Smooth muscle cell (in vitro differentiated cells): Measurements from ENCODE around the gene BCL11B. TPM values are rescaled to one million over a fixed set of nuclear protein-coding genes. Genes with fewer than 3 reads are reported as not detected.

Source experiments
- DNase-seq: peaks from one replicate; lab custom pipeline; 2025; ENCODE audit not compliant: unreplicated experiment; lab: John Stamatoyannopoulos, UW
- H2AFZ ChIP-seq: fragments of 200-600 bp; sonication (generic); 2 replicates; pipeline ENCODE4 v1.6.0; 2016; ENCODE audit warnings: antibody characterized with exemption, low read depth, mild to moderate bottlenecking
- H3F3A ChIP-seq: fragments of 200-600 bp; sonication (generic); 2 replicates; pipeline ENCODE4 v1.6.0; 2017; ENCODE audit warnings: antibody characterized with exemption, low read depth
- H3K27ac ChIP-seq: fragments of 200-600 bp; sonication (generic); 2 replicates; pipeline ENCODE4 v1.5.1; 2016; ENCODE audit warnings: low read depth, mild to moderate bottlenecking
- H3K27me3 ChIP-seq: fragments of 200-600 bp; sonication (generic); 2 replicates; pipeline ENCODE4 v1.6.1; 2016; ENCODE audit warnings: low read depth, mild to moderate bottlenecking
- H3K36me3 ChIP-seq: fragments of 200-600 bp; sonication (generic); 2 replicates; pipeline ENCODE4 v1.5.1; 2016; ENCODE audit warnings: low read depth
- H3K4me1 ChIP-seq: fragments of 200-600 bp; sonication (generic); 2 replicates; pipeline ENCODE4 v1.5.1; 2016; ENCODE audit warnings: low read depth
- H3K4me2 ChIP-seq: fragments of 200-600 bp; sonication (generic); 2 replicates; pipeline ENCODE4 v1.6.0; 2016; ENCODE audit warnings: mild to moderate bottlenecking
- H3K4me3 ChIP-seq: fragments of 200-600 bp; sonication (generic); 2 replicates; pipeline ENCODE4 v1.5.1; 2016; ENCODE audit warnings: mild to moderate bottlenecking
- H3K79me2 ChIP-seq: fragments of 200-600 bp; sonication (generic); 2 replicates; pipeline ENCODE4 v1.6.0; 2016; ENCODE audit warnings: low read depth, mild to moderate bottlenecking
- H3K9ac ChIP-seq: fragments of 200-600 bp; sonication (generic); 2 replicates; pipeline ENCODE4 v1.6.0; 2016; ENCODE audit warnings: low read depth
- H3K9me3 ChIP-seq: fragments of 200-600 bp; sonication (generic); replicated peaks from 2 replicates; pipeline ENCODE4 v1.5.1; 2016; ENCODE audit warnings: low read depth
- H4K20me1 ChIP-seq: fragments of 200-600 bp; sonication (generic); 2 replicates; pipeline ENCODE4 v1.6.0; 2016; ENCODE audit warnings: low read depth
- WGBS: methylation state at CpG from one replicate; pipeline ENCODE4 v1.1.7; 2016; ENCODE audit warnings: low lambda C conversion rate; 5-methylcytosine and 5-hydroxymethylcytosine counted together
- polyA plus RNA-seq: library from polyadenylated mRNA; unstranded; fragments of >200 nt; fragmentation: Nextera tagmentation; extraction: Ambion mirVana; gene quantifications from 2 replicates; pipeline ENCODE4 v1.2.1, GENCODE V29; 2016
- total RNA-seq: library from RNA; depleted of rRNA; stranded (reverse); fragments of >200 nt; gene quantifications from 2 replicates; pipeline ENCODE4 v1.2.3, GENCODE V29; 2014
- TF ChIP-seq, protein P1 (sequence below): fragments of 200-600 bp; sonication (generic); IDR thresholded peaks from 2 replicates; pipeline ENCODE4 v1.5.1; 2017; ENCODE audit warnings: borderline replicate concordance, mild to moderate bottlenecking, antibody characterized with exemption; ENCODE audit not compliant: insufficient read depth, poor library complexity, severe bottlenecking

The BCL11B gene
- total and polyA plus RNA-seq, 2 experiments from 2014 or later, result 0.56 to 3.0 TPM

GRCh38 chr14:99247101-99247729, 24.8 kb downstream of the BCL11B start:
- Histone ChIP-seq H3K9me3 (no peaks in the 10 kb centered on the region), H3K9ac (no peak overlapping the region), H3K4me2 (peak overlapping the region; percentile 92), H3K4me3 (peak overlapping the region; percentile 71), H3K27me3 (no peaks in the 10 kb centered on the region), H3K4me1 (peaks cover 12% of the 10 kb centered on the region), H3F3A (peaks cover 4% of the 10 kb centered on the region), H4K20me1 (no peaks in the 10 kb centered on the region), H3K36me3 (no peaks in the 10 kb centered on the region), H3K27ac (no peak overlapping the region), H3K79me2 (peaks cover 8% of the 10 kb centered on the region), H2AFZ (peak overlapping the region; percentile 62)
- TF ChIP-seq, protein P1, sequence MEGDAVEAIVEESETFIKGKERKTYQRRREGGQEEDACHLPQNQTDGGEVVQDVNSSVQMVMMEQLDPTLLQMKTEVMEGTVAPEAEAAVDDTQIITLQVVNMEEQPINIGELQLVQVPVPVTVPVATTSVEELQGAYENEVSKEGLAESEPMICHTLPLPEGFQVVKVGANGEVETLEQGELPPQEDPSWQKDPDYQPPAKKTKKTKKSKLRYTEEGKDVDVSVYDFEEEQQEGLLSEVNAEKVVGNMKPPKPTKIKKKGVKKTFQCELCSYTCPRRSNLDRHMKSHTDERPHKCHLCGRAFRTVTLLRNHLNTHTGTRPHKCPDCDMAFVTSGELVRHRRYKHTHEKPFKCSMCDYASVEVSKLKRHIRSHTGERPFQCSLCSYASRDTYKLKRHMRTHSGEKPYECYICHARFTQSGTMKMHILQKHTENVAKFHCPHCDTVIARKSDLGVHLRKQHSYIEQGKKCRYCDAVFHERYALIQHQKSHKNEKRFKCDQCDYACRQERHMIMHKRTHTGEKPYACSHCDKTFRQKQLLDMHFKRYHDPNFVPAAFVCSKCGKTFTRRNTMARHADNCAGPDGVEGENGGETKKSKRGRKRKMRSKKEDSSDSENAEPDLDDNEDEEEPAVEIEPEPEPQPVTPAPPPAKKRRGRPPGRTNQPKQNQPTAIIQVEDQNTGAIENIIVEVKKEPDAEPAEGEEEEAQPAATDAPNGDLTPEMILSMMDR, result no peak
- WGBS, result 37% methylated on average over 9 of the region's 9 CpGs
- no peak for DNase-seq

- Histone ChIP-seq H2AFZ (peak overlapping the region; percentile 82), H3K9ac (no peak overlapping the region), H3K79me2 (peaks cover 8% of the 10 kb centered on the region)
Observed at GRCh38 chr14:99246536-99247097, 25.4 kb downstream of the BCL11B start.

GRCh38 chr14:99245564-99246511, 26.2 kb downstream of the BCL11B start:
- peaks cover 4% of the 10 kb centered on the region for H3F3A ChIP-seq
- WGBS, result 3% methylated on average over 53 of the region's 83 CpGs
- H3K4me3 ChIP-seq, result peak overlapping the region; percentile 71
- no peak overlapping the region for H3K9ac ChIP-seq
- H4K20me1 ChIP-seq, result no peaks in the 10 kb centered on the region
- peaks cover 7% of the 10 kb centered on the region for H3K79me2 ChIP-seq
- no peaks in the 10 kb centered on the region for H3K27me3 ChIP-seq
- no peak for DNase-seq
- peak overlapping the region; percentile 92 for H3K4me2 ChIP-seq
- peak overlapping the region; percentile 82 for H2AFZ ChIP-seq
- no peaks in the 10 kb centered on the region for H3K36me3 ChIP-seq
- no peak overlapping the region for H3K27ac ChIP-seq
- TF ChIP-seq, protein P1, result no peak
- no peaks in the 10 kb centered on the region for H3K9me3 ChIP-seq
- H3K4me1 ChIP-seq, result peaks cover 16% of the 10 kb centered on the region

More at GRCh38 chr14:99246536-99247097, 25.4 kb downstream of the BCL11B start:
- Histone ChIP-seq H3K4me1 (peaks cover 14% of the 10 kb centered on the region), H3K9me3 (no peaks in the 10 kb centered on the region), H3K4me3 (peak overlapping the region; percentile 71), H3K27me3 (no peaks in the 10 kb centered on the region), H4K20me1 (no peaks in the 10 kb centered on the region), H3K27ac (no peak overlapping the region), H3K4me2 (peak overlapping the region; percentile 92), H3K36me3 (no peaks in the 10 kb centered on the region), H3F3A (peaks cover 4% of the 10 kb centered on the region)
- WGBS, result 2% methylated on average over 30 of the region's 40 CpGs
- DNase-seq, result no peak
- TF ChIP-seq, protein P1, result no peak
